Esophagus muscularis mucosa (tissue), 3 donors: ENCODE measurements around the gene DNMBP.

Experiments used
- CTCF ChIP-seq, 3 experiments: fragments of 200-600 bp in 2 of 3; fragments of 450-650 bp in 1 of 3; sonication (generic) in 2 of 3; IDR thresholded peaks; one replicate each; pipeline ENCODE4 v1.5.1; 2017 to 2019; ENCODE audit warnings: antibody characterized with exemption in 3 of 3, mild to moderate bottlenecking in 2 of 3, moderate library complexity in 1 of 3
- POLR2A ChIP-seq: fragments of 450-650 bp; IDR thresholded peaks from one replicate; pipeline ENCODE4 v1.6.1; 2017; ENCODE audit warnings: antibody characterized with exemption, moderate library complexity, mild to moderate bottlenecking, low read depth

- TF ChIP-seq POLR2A (no peak), CTCF (IDR thresholded peaks at IDR 0.05) (no peak)
Measured at GRCh38 chr10:99835947-99836346, 173.8 kb downstream of the DNMBP start.
